K562 (cell line): Measurements from ENCODE around the gene CPEB1. TPM values are rescaled to one million over a fixed set of nuclear protein-coding genes. Genes with fewer than 3 reads are reported as not detected.
A peak's percentile ranks its signal among the peaks of the same experiment; 100 is the strongest.

Experiments used
- CXXC5 ChIP-seq: fragments of 250-450 bp; sonication (Bioruptor Pico); IDR thresholded peaks from 2 replicates; pipeline ENCODE4 v1.8.0; 2022; ENCODE audit warnings: inconsistent platforms, mild to moderate bottlenecking, moderate library complexity
- FIP1L1 ChIP-seq: fragments of 200-400 bp; formaldehyde crosslinking; IDR thresholded peaks from 2 replicates; pipeline ENCODE4 v1.6.1; 2018; ENCODE audit warnings: mild to moderate bottlenecking, low read depth, low read length; ENCODE audit not compliant: poor library complexity, severe bottlenecking
- FOSL1 ChIP-seq: fragments of 200-800 bp; sonication (Bioruptor generic); conservative IDR thresholded peaks from 2 replicates; pipeline ENCODE4 v1.6.1; 2016; ENCODE audit warnings: missing genetic modification characterization, missing compliant biosample characterization
- JUNB ChIP-seq: fragments of 450-650 bp; formaldehyde crosslinking; conservative IDR thresholded peaks from 2 replicates; pipeline ENCODE4 v1.4.0; 2020; ENCODE audit warnings: mild to moderate bottlenecking
- MEF2A ChIP-seq: IDR thresholded peaks from 2 replicates; pipeline ENCODE4 v1.6.1; 2011; ENCODE audit warnings: low read depth, mild to moderate bottlenecking, low read length, moderate library complexity; ENCODE audit not compliant: control insufficient read depth
- PHB ChIP-seq: fragments of 250-450 bp; sonication (Bioruptor Pico); IDR thresholded peaks from 2 replicates; pipeline ENCODE4 v1.5.0; 2021
- SRF ChIP-seq, 2 experiments: fragments of 250-450, 450-650 bp in 1 of 2; sonication (Bioruptor Pico) in 1 of 2; sonication (generic) in 1 of 2; formaldehyde crosslinking; IDR thresholded peaks; 2 replicates each; pipeline versions ENCODE4 v1.5.0 to v1.5.1; 2020 to 2022; ENCODE audit warnings: mild to moderate bottlenecking in 1 of 2, missing genetic modification reagents in 1 of 2
- ZNF507 ChIP-seq: conservative IDR thresholded peaks from 2 replicates; pipeline ENCODE4 v1.6.1; 2017; ENCODE audit warnings: missing genetic modification characterization, missing compliant biosample characterization
- polyA plus RNA-seq, 8 experiments: library from polyadenylated mRNA; depleted of rRNA in 4 of 8; stranded (reverse) in 5 of 8; unstranded in 3 of 8; fragments of >200 nt; fragmentation: Nextera tagmentation in 2 of 8; fragmentation: Illumina TruSeq in 1 of 8; extraction: Ambion mirVana in 2 of 8; extraction: Trizol in 1 of 8; gene quantifications; 2 replicates each; pipeline versions ENCODE4 v1.2.1 to v1.2.3, GENCODE V29; 2011 to 2014; ENCODE audit warnings: inconsistent platforms in 1 of 8, missing spikeins in 1 of 8
- total RNA-seq, 7 experiments: library from RNA; depleted of rRNA in 6 of 7; stranded (reverse); fragments of >200 nt in 6 of 7; fragmentation: Illumina TruSeq in 2 of 7; extraction: Trizol in 2 of 7; gene quantifications; 2 replicates each; pipeline versions ENCODE4 v1.2.1 to v1.2.3, GENCODE V29; 2011 to 2021; ENCODE audit warnings: low replicate concordance in 1 of 7
- TF ChIP-seq, protein P1 (sequence below): sonication (generic); formaldehyde crosslinking; IDR thresholded peaks from 2 replicates; pipeline ENCODE4 v1.8.1; 2022; ENCODE audit warnings: missing genetic modification reagents
- TF ChIP-seq, protein P2 (sequence below): fragments of 450-650 bp; formaldehyde crosslinking; IDR thresholded peaks from 2 replicates; pipeline ENCODE4 v1.4.0; 2022; ENCODE audit warnings: missing genetic modification characterization
- TF ChIP-seq, protein P3 (sequence below): conservative IDR thresholded peaks from 2 replicates; pipeline ENCODE4 v1.6.1; 2011; ENCODE audit warnings: low read depth, mild to moderate bottlenecking, low read length; ENCODE audit not compliant: control insufficient read depth
- TF ChIP-seq, protein P4 (sequence below): fragments of 450-650 bp; formaldehyde crosslinking; conservative IDR thresholded peaks from 2 replicates; pipeline ENCODE4 v1.4.0; 2022; ENCODE audit warnings: mild to moderate bottlenecking, missing genetic modification characterization
- TF ChIP-seq, protein P5 (sequence below): fragments of 250-450 bp; sonication (Bioruptor Pico); IDR thresholded peaks from 2 replicates; pipeline ENCODE4 v1.8.0; 2022; ENCODE audit warnings: inconsistent platforms, mild to moderate bottlenecking, moderate library complexity, borderline replicate concordance
- TF ChIP-seq, protein P6 (sequence below), 2 experiments: fragments of 200-800 bp in 1 of 2; sonication (Bioruptor generic) in 1 of 2; sonication (generic) in 1 of 2; formaldehyde crosslinking in 1 of 2; IDR thresholded peaks in 1 of 2; conservative IDR thresholded peaks in 1 of 2; 2 replicates each; pipeline versions ENCODE4 v1.5.0 to v1.6.1; 2016 to 2020; ENCODE audit warnings: missing compliant biosample characterization in 1 of 2, missing genetic modification characterization in 1 of 2, missing genetic modification reagents in 1 of 2
- TF ChIP-seq, protein P7 (sequence below): fragments of 450-650 bp; formaldehyde crosslinking; IDR thresholded peaks from 2 replicates; pipeline ENCODE4 v1.4.0; 2020; ENCODE audit warnings: mild to moderate bottlenecking, moderate library complexity

CPEB1 gene
- total and polyA plus RNA-seq, 9 of the 15 experiments (the other 6 are each of a cell fraction or from before 2014, with no cell fraction given): 2.2 to 13.4 (median 9.7) TPM

DNA sequence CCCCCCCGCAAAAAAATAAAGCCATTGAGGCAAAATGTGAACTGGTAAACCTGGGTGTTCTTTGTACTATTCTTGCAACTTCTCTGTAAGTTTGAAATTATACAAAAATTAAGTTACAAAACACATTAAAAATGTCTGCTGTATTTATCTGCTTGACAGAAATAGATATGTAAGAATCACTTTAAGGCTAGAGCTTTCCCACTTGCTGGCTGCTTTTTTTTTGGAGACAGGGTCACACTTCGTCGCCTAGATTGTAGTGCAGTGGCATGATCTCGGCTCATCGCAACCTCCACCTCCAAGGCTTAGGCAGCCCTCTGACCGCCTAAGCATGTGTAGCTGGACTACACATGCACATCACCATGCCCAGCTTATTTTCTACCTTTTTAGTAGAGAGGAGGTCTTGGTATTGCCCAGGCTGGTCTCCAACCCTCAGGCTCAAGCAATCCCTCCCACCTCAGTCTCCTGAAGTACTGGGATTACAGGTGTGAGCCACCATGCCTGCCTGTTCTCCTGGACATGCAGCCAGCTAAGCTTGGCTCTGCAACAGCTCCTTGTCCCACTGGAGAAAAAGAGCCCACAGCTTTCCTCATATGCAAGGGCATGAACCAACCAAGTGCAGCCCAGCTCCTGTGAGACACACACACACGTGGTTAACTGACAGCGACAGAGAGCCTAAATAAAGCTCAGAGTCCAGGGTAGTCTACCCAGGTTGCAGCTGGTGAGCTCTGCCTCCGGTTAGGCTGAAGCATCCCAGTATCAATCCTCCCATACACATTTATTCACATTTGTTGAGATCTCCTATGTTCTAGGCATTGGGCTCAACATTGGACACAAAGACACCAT, 111.4 kb downstream of the CPEB1 start (continued):
- TF ChIP-seq FOSL1 (no peak), SRF (CRISPR knock-in tag; IDR thresholded peaks at IDR 0.05) (0 out of 4 replicates have a peak, but pooled peaks of 1 of the 2 experiments have one; percentile 8), JUNB (CRISPR knock-in tag) (no peak), FIP1L1 (no peak), MEF2A (no peak), CXXC5 (no peak), PHB (CRISPR knock-in tag) (no peak), ZNF507 (tag) (no peak)
- TF ChIP-seq, protein P1, sequence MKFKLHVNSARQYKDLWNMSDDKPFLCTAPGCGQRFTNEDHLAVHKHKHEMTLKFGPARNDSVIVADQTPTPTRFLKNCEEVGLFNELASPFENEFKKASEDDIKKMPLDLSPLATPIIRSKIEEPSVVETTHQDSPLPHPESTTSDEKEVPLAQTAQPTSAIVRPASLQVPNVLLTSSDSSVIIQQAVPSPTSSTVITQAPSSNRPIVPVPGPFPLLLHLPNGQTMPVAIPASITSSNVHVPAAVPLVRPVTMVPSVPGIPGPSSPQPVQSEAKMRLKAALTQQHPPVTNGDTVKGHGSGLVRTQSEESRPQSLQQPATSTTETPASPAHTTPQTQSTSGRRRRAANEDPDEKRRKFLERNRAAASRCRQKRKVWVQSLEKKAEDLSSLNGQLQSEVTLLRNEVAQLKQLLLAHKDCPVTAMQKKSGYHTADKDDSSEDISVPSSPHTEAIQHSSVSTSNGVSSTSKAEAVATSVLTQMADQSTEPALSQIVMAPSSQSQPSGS (CRISPR knock-in tag): no peak
- TF ChIP-seq, protein P2, sequence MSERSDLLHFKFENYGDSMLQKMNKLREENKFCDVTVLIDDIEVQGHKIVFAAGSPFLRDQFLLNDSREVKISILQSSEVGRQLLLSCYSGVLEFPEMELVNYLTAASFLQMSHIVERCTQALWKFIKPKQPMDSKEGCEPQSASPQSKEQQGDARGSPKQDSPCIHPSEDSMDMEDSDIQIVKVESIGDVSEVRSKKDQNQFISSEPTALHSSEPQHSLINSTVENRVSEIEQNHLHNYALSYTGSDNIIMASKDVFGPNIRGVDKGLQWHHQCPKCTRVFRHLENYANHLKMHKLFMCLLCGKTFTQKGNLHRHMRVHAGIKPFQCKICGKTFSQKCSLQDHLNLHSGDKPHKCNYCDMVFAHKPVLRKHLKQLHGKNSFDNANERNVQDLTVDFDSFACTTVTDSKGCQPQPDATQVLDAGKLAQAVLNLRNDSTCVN (CRISPR knock-in tag): peak; percentile 58; the same call in 1 of the 2 replicates
- TF ChIP-seq, protein P3, sequence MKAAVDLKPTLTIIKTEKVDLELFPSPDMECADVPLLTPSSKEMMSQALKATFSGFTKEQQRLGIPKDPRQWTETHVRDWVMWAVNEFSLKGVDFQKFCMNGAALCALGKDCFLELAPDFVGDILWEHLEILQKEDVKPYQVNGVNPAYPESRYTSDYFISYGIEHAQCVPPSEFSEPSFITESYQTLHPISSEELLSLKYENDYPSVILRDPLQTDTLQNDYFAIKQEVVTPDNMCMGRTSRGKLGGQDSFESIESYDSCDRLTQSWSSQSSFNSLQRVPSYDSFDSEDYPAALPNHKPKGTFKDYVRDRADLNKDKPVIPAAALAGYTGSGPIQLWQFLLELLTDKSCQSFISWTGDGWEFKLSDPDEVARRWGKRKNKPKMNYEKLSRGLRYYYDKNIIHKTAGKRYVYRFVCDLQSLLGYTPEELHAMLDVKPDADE: no peak
- TF ChIP-seq, protein P4, sequence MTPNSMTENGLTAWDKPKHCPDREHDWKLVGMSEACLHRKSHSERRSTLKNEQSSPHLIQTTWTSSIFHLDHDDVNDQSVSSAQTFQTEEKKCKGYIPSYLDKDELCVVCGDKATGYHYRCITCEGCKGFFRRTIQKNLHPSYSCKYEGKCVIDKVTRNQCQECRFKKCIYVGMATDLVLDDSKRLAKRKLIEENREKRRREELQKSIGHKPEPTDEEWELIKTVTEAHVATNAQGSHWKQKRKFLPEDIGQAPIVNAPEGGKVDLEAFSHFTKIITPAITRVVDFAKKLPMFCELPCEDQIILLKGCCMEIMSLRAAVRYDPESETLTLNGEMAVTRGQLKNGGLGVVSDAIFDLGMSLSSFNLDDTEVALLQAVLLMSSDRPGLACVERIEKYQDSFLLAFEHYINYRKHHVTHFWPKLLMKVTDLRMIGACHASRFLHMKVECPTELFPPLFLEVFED (CRISPR knock-in tag): peak; percentile 40; the same call in 1 of the 2 replicates
- TF ChIP-seq, protein P5, sequence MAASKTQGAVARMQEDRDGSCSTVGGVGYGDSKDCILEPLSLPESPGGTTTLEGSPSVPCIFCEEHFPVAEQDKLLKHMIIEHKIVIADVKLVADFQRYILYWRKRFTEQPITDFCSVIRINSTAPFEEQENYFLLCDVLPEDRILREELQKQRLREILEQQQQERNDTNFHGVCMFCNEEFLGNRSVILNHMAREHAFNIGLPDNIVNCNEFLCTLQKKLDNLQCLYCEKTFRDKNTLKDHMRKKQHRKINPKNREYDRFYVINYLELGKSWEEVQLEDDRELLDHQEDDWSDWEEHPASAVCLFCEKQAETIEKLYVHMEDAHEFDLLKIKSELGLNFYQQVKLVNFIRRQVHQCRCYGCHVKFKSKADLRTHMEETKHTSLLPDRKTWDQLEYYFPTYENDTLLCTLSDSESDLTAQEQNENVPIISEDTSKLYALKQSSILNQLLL (CRISPR knock-in tag): no peak
- TF ChIP-seq, protein P6, sequence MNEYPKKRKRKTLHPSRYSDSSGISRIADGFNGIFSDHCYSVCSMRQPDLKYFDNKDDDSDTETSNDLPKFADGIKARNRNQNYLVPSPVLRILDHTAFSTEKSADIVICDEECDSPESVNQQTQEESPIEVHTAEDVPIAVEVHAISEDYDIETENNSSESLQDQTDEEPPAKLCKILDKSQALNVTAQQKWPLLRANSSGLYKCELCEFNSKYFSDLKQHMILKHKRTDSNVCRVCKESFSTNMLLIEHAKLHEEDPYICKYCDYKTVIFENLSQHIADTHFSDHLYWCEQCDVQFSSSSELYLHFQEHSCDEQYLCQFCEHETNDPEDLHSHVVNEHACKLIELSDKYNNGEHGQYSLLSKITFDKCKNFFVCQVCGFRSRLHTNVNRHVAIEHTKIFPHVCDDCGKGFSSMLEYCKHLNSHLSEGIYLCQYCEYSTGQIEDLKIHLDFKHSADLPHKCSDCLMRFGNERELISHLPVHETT (CRISPR knock-in tag; conservative IDR thresholded peaks at IDR 0.05 in 1 of 2, IDR thresholded peaks at IDR 0.05 in 1 of 2): no peak
- TF ChIP-seq, protein P7, sequence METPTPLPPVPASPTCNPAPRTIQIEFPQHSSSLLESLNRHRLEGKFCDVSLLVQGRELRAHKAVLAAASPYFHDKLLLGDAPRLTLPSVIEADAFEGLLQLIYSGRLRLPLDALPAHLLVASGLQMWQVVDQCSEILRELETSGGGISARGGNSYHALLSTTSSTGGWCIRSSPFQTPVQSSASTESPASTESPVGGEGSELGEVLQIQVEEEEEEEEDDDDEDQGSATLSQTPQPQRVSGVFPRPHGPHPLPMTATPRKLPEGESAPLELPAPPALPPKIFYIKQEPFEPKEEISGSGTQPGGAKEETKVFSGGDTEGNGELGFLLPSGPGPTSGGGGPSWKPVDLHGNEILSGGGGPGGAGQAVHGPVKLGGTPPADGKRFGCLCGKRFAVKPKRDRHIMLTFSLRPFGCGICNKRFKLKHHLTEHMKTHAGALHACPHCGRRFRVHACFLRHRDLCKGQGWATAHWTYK (CRISPR knock-in tag): peak; percentile 51; the same call in 1 of the 2 replicates
